ENCODE results near the gene ZPR1.

DNA sequence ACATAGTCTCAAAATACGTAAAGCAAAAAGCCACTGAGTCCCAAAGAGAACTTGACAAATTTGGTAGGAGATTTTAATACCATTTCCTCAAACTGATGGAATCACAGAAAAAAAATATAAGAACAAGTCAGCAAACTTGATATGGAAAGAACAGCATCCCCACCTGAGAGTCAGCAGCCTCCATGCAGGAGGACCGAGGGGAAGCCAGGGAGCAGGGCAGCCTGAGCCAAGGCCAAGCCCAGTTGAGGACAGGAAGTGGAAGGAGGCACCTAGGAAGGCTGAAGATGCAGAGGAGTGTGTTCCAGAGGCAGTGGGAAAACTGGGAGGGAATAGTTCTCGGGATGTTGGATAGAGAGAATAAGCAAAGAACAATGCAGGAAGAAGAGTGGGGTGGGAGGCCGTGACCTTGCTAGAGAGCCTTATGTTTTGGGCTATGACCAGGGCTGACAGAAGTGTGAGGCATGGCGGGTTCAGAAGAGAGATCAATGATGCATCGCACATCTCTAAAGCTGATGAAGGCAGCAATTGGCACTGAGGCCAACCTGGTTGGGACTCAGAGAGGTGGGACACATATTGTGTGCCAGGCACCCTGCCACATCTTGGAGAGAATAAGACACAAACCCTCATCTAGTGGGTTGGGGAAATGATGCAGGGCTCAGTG, 19.9 kb upstream of the ZPR1 start:
- TF ChIP-seq, protein P1, sequence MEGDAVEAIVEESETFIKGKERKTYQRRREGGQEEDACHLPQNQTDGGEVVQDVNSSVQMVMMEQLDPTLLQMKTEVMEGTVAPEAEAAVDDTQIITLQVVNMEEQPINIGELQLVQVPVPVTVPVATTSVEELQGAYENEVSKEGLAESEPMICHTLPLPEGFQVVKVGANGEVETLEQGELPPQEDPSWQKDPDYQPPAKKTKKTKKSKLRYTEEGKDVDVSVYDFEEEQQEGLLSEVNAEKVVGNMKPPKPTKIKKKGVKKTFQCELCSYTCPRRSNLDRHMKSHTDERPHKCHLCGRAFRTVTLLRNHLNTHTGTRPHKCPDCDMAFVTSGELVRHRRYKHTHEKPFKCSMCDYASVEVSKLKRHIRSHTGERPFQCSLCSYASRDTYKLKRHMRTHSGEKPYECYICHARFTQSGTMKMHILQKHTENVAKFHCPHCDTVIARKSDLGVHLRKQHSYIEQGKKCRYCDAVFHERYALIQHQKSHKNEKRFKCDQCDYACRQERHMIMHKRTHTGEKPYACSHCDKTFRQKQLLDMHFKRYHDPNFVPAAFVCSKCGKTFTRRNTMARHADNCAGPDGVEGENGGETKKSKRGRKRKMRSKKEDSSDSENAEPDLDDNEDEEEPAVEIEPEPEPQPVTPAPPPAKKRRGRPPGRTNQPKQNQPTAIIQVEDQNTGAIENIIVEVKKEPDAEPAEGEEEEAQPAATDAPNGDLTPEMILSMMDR (IDR thresholded peaks at IDR 0.05): no peak
- TF ChIP-seq POLR2A (IDR thresholded peaks at IDR 0.05): no peak
